H9 (cell line): ENCODE data around the gene AIFM3. TPM values are rescaled to one million over a fixed set of nuclear protein-coding genes. Genes with fewer than 3 reads are reported as not detected.

Experiments used
- DNase-seq: peaks from one replicate; pipeline ENCODE4 v3.0.0-alpha.2; 2017
- H2AFZ ChIP-seq: one replicate; pipeline ENCODE4 v1.6.1; 2013; ENCODE audit warnings: mild to moderate bottlenecking, low read length, control low read depth, moderate library complexity
- H2AK5ac ChIP-seq: 2 replicates; pipeline ENCODE4 v1.6.1; 2013; ENCODE audit warnings: low read length, control low read depth, mixed read lengths; ENCODE audit not compliant: insufficient read length
- H2BK120ac ChIP-seq: one replicate; pipeline ENCODE4 v1.6.1; 2013; ENCODE audit warnings: low read depth, mild to moderate bottlenecking, low read length, control low read depth, inconsistent platforms; ENCODE audit not compliant: poor library complexity, severe bottlenecking
- H2BK12ac ChIP-seq: 2 replicates; pipeline ENCODE4 v1.6.1; 2013; ENCODE audit warnings: low read length, control low read depth, mixed read lengths, low read depth; ENCODE audit not compliant: insufficient read length
- H2BK15ac ChIP-seq: 2 replicates; pipeline ENCODE4 v1.6.1; 2013; ENCODE audit warnings: low read depth, low read length, control low read depth
- H2BK20ac ChIP-seq: one replicate; pipeline ENCODE4 v1.6.1; 2013; ENCODE audit warnings: low read depth, mild to moderate bottlenecking, low read length, control low read depth, inconsistent platforms; ENCODE audit not compliant: poor library complexity, severe bottlenecking
- H2BK5ac ChIP-seq: 2 replicates; pipeline ENCODE4 v1.6.1; 2013; ENCODE audit warnings: low read length, control low read depth, mixed read lengths; ENCODE audit not compliant: insufficient read length
- H3K14ac ChIP-seq: 2 replicates; pipeline ENCODE4 v1.6.1; 2013; ENCODE audit warnings: low read length, control low read depth; ENCODE audit not compliant: insufficient read depth
- H3K18ac ChIP-seq: 2 replicates; pipeline ENCODE4 v1.6.1; 2013; ENCODE audit warnings: low read depth, mild to moderate bottlenecking, mixed read lengths, low read length, control low read depth; ENCODE audit not compliant: insufficient read length
- H3K23ac ChIP-seq: 2 replicates; pipeline ENCODE4 v1.6.1; 2013; ENCODE audit warnings: low read length, control low read depth, mixed read lengths, low read depth; ENCODE audit not compliant: insufficient read length
- H3K23me2 ChIP-seq: 2 replicates; pipeline ENCODE4 v1.6.1; 2013; ENCODE audit warnings: low read depth, mild to moderate bottlenecking, mixed read lengths, low read length, control low read depth; ENCODE audit not compliant: insufficient read length, poor library complexity, severe bottlenecking
- H3K27ac ChIP-seq: 2 replicates; pipeline ENCODE4 v1.5.1; 2013; ENCODE audit warnings: low read length, control low read depth, mixed read lengths, low read depth; ENCODE audit not compliant: insufficient read length
- H3K27me3 ChIP-seq: 2 replicates; pipeline ENCODE4 v1.6.1; 2013; ENCODE audit warnings: low read length, control low read depth, inconsistent platforms; ENCODE audit not compliant: insufficient read depth
- H3K4ac ChIP-seq: 2 replicates; pipeline ENCODE4 v1.6.1; 2013; ENCODE audit warnings: low read depth, mild to moderate bottlenecking, control low read depth, inconsistent platforms, low read length, moderate library complexity
- H3K4me1 ChIP-seq: 2 replicates; pipeline ENCODE4 v1.6.1; 2013; ENCODE audit warnings: low read length, control low read depth, inconsistent platforms; ENCODE audit not compliant: insufficient read depth
- H3K4me2 ChIP-seq: 2 replicates; pipeline ENCODE4 v1.6.1; 2013; ENCODE audit warnings: low read length, control low read depth, mixed read lengths; ENCODE audit not compliant: insufficient read length, insufficient read depth
- H3K56ac ChIP-seq: 2 replicates; pipeline ENCODE4 v1.6.1; 2013; ENCODE audit warnings: low read depth, mild to moderate bottlenecking, mixed read lengths, low read length, control low read depth; ENCODE audit not compliant: insufficient read length
- H3K79me1 ChIP-seq: 2 replicates; pipeline ENCODE4 v1.6.1; 2013; ENCODE audit warnings: low read depth, mild to moderate bottlenecking, moderate library complexity, low read length, control low read depth, inconsistent platforms; ENCODE audit not compliant: insufficient read depth, poor library complexity, severe bottlenecking
- H3K79me2 ChIP-seq: 2 replicates; pipeline ENCODE4 v1.6.1; 2013; ENCODE audit warnings: low read length, control low read depth, inconsistent platforms; ENCODE audit not compliant: insufficient read depth
- H3K9ac ChIP-seq: 2 replicates; pipeline ENCODE4 v1.6.1; 2013; ENCODE audit warnings: low read length, control low read depth, mixed read lengths; ENCODE audit not compliant: insufficient read length; ENCODE audit errors: extremely low read depth
- H3K9me3 ChIP-seq: one replicate; pipeline ENCODE4 v1.6.1; 2013; ENCODE audit warnings: low read depth, low read length, inconsistent platforms; ENCODE audit not compliant: control insufficient read depth
- H3T11ph ChIP-seq: one replicate; pipeline ENCODE4 v1.6.1; 2013; ENCODE audit warnings: mild to moderate bottlenecking, low read length, control low read depth, inconsistent platforms
- H4K20me1 ChIP-seq: one replicate; pipeline ENCODE4 v1.6.1; 2013; ENCODE audit not compliant: control insufficient read depth, insufficient read length, insufficient read depth
- H4K5ac ChIP-seq: 2 replicates; pipeline ENCODE4 v1.6.1; 2013; ENCODE audit warnings: low read depth, mild to moderate bottlenecking, mixed read lengths, low read length, control low read depth; ENCODE audit not compliant: insufficient read length
- H4K8ac ChIP-seq: replicated peaks from 2 replicates; pipeline ENCODE4 v1.6.1; 2013; ENCODE audit warnings: low read length, control low read depth, mixed read lengths, low read depth; ENCODE audit not compliant: insufficient read length
- H4K91ac ChIP-seq: 2 replicates; pipeline ENCODE4 v1.6.1; 2013; ENCODE audit warnings: low read depth, mild to moderate bottlenecking, moderate library complexity, mixed read lengths, low read length, control low read depth; ENCODE audit not compliant: insufficient read length
- H3K27ac Mint-ChIP-seq, 3 experiments: 2 replicates in 2 of 3; 3 replicates in 1 of 3; pipeline ENCODE4 v1.8.0; 2020 to 2021; ENCODE audit warnings: mixed read lengths in 3 of 3, mild to moderate bottlenecking in 1 of 3, moderate library complexity in 1 of 3
- H3K27me3 Mint-ChIP-seq: 2 replicates; pipeline ENCODE4 v1.8.0; 2021; ENCODE audit warnings: low read depth, mild to moderate bottlenecking, moderate library complexity, mixed read lengths
- H3K36me3 Mint-ChIP-seq, 3 experiments: 2 replicates in 2 of 3; 3 replicates in 1 of 3; pipeline ENCODE4 v1.8.0; 2020 to 2021; ENCODE audit warnings: low read depth in 3 of 3, mixed read lengths in 3 of 3; ENCODE audit not compliant: insufficient read depth in 1 of 3
- H3K4me1 Mint-ChIP-seq, 2 experiments: 2 replicates each; pipeline ENCODE4 v1.8.0; 2020; ENCODE audit warnings: mixed read lengths in 2 of 2
- H3K4me3 Mint-ChIP-seq, 2 experiments: 2 replicates in 1 of 2; 3 replicates in 1 of 2; pipeline ENCODE4 v1.8.0; 2020 to 2021; ENCODE audit warnings: mild to moderate bottlenecking in 2 of 2, mixed read lengths in 2 of 2, moderate library complexity in 1 of 2
- H3K9me3 Mint-ChIP-seq, 2 experiments: 2 replicates in 1 of 2; 3 replicates in 1 of 2; pipeline ENCODE4 v1.8.0; 2020; ENCODE audit warnings: mild to moderate bottlenecking in 2 of 2, mixed read lengths in 2 of 2, moderate library complexity in 1 of 2
- WGBS: extraction: QIAGEN DNeasy Blood & Tissue Kit; methylation state at CpG from one replicate; pipeline ENCODE4 v1.1.7; 2013; ENCODE audit warnings: missing lambda C conversion rate, low lambda C conversion rate, mixed read lengths; ENCODE audit not compliant: insufficient read length; ENCODE audit errors: extremely low coverage; 5-methylcytosine and 5-hydroxymethylcytosine counted together
- total RNA-seq: library from RNA; stranded (reverse); gene quantifications from 2 replicates; pipeline ENCODE4 v1.2.1, GENCODE V29; 2021
- TF ChIP-seq, protein P1 (sequence below): fragments of 200-600 bp; sonication (generic); conservative IDR thresholded peaks from 3 replicates; pipeline ENCODE4 v1.8.0; 2021; ENCODE audit warnings: antibody characterized with exemption, mild to moderate bottlenecking

Gene AIFM3
- total RNA-seq, 1 experiment from 2014 or later, result 1.9 TPM

DNA sequence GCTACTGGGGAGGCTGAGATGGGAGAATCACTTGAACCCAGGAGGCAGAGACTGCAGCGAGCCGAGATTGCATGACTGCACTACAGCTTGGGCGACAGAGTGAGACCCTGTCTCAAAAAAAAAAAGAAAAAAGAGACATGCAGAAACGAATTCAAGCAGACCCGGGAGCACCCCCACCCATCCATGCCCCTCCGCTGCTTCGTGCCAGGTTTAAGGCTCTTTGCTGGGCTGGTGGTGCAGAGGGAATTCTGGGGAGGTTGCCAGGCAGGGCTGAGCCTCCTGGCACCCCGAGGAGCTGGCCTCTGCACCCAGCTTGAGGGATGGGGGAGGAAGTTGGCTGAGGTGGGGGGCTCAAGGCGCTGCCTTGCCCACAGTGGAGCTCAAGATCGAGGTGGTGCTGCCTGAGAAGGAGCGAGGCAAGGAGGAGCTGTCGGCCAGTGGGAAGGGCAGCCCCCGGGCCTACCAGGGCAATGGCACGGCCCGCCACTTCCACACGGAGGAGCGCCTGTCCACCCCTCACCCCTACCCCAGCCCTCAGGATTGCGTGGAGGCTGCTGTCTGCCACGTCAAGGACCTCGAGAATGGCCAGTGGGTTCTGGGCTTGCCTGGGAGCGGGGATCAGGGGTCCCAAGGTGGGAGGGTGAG lies 6.0 kb downstream of the AIFM3 start:
- Histone ChIP-seq H4K20me1 (no peaks in the 10 kb centered on the region), H3K18ac (no peak overlapping the region), H3K79me2 (no peaks in the 10 kb centered on the region), H3K4me1 (no peaks in the 10 kb centered on the region; the same call in 1 of the 2 replicates), H3K56ac (no peak overlapping the region), H2BK12ac (no peak overlapping the region), H3K27ac (no peak overlapping the region), H4K91ac (no peak overlapping the region), H2BK5ac (no peak overlapping the region), H3T11ph (no peak overlapping the region), H3K9me3 (no peaks in the 10 kb centered on the region), H3K4me2 (no peak overlapping the region), H3K14ac (no peak overlapping the region), H2BK120ac (no peak overlapping the region), H3K4ac (no peak overlapping the region), H4K8ac (no peak overlapping the region), H3K27me3 (peaks cover 4% of the 10 kb centered on the region; the same call in 1 of the 2 replicates), H3K23ac (no peak overlapping the region), H3K9ac (no peak overlapping the region), H3K79me1 (no peaks in the 10 kb centered on the region), H3K23me2 (no peaks in the 10 kb centered on the region), H2BK20ac (no peak overlapping the region), H4K5ac (no peak overlapping the region), H2AK5ac (no peak overlapping the region), H2AFZ (no peak overlapping the region), H2BK15ac (no peak overlapping the region)
- Mint-ChIP-seq H3K9me3 (peaks cover 2 to 4% of the 10 kb centered on the region in 2 experiments), H3K27me3 (peaks cover 95% of the 10 kb centered on the region), H3K27ac (no peak overlapping the region), H3K4me3 (no peak overlapping the region), H3K4me1 (peaks cover 11 to 28% of the 10 kb centered on the region in 2 experiments), H3K36me3 (peaks cover 0 to under 1% (median 0%) of the 10 kb centered on the region in 3 experiments; a peak in 3 of 7 replicates)
- TF ChIP-seq, protein P1, sequence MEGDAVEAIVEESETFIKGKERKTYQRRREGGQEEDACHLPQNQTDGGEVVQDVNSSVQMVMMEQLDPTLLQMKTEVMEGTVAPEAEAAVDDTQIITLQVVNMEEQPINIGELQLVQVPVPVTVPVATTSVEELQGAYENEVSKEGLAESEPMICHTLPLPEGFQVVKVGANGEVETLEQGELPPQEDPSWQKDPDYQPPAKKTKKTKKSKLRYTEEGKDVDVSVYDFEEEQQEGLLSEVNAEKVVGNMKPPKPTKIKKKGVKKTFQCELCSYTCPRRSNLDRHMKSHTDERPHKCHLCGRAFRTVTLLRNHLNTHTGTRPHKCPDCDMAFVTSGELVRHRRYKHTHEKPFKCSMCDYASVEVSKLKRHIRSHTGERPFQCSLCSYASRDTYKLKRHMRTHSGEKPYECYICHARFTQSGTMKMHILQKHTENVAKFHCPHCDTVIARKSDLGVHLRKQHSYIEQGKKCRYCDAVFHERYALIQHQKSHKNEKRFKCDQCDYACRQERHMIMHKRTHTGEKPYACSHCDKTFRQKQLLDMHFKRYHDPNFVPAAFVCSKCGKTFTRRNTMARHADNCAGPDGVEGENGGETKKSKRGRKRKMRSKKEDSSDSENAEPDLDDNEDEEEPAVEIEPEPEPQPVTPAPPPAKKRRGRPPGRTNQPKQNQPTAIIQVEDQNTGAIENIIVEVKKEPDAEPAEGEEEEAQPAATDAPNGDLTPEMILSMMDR, result no peak
- DNase-seq, result no peak
- no CpG with 5 or more reads among the region's 21 CpGs for WGBS
